Memory B cell (primary cell): ENCODE data around the gene ZXDA.

Source experiments
- ATAC-seq: fragments of 150-1000 bp; cut with Tn5 transposase; 2 replicates; pipeline ENCODE4 v1.10.0; 2021; ENCODE audit warnings: low read depth, mild to moderate bottlenecking, moderate library complexity
- DNase-seq, 2 donors: peaks; one replicate each; pipeline ENCODE4 v3.0.0; 2022; ENCODE audit warnings: low spot score in 2 of 2
- H3K27ac Mint-ChIP-seq: one replicate; pipeline ENCODE4 v1.8.0; 2022; ENCODE audit warnings: mild to moderate bottlenecking, moderate library complexity, mixed read lengths
- H3K27me3 Mint-ChIP-seq: one replicate; pipeline ENCODE4 v1.8.0; 2022; ENCODE audit warnings: mixed read lengths
- H3K36me3 Mint-ChIP-seq: one replicate; pipeline ENCODE4 v1.8.0; 2022; ENCODE audit warnings: mild to moderate bottlenecking, mixed read lengths
- H3K4me1 Mint-ChIP-seq: one replicate; pipeline ENCODE4 v1.8.0; 2022; ENCODE audit warnings: mixed read lengths
- H3K4me3 Mint-ChIP-seq: one replicate; pipeline ENCODE4 v1.8.0; 2022; ENCODE audit warnings: mild to moderate bottlenecking, moderate library complexity, mixed read lengths
- H3K9me3 Mint-ChIP-seq: one replicate; pipeline ENCODE4 v1.8.0; 2022; ENCODE audit warnings: mixed read lengths

Gene ZXDA

GRCh38 chrX:57905141-57905540 is 5.1 kb downstream of the ZXDA start:
- H3K27me3 Mint-ChIP-seq: no peaks in the 10 kb centered on the region
- peak overlapping the region; percentile 72 for H3K27ac Mint-ChIP-seq
- peaks cover 9% of the 10 kb centered on the region for H3K36me3 Mint-ChIP-seq
- no peak for DNase-seq
- no peak overlapping the region for H3K4me3 Mint-ChIP-seq
- H3K9me3 Mint-ChIP-seq: no peaks in the 10 kb centered on the region
- ATAC-seq: no peak
- H3K4me1 Mint-ChIP-seq: peaks cover 17% of the 10 kb centered on the region

GRCh38 chrX:57904176-57904880 is 5.9 kb downstream of the ZXDA start:
- Mint-ChIP-seq H3K36me3 (peaks cover 9% of the 10 kb centered on the region), H3K9me3 (no peaks in the 10 kb centered on the region), H3K4me3 (no peak overlapping the region), H3K27ac (no peak overlapping the region), H3K4me1 (peaks cover 17% of the 10 kb centered on the region), H3K27me3 (no peaks in the 10 kb centered on the region)
- no peak for ATAC-seq
- DNase-seq: no peak

- DNase-seq (no peak), ATAC-seq (peak; percentile 51)
- Mint-ChIP-seq H3K36me3 (peaks cover 11% of the 10 kb centered on the region), H3K27me3 (no peaks in the 10 kb centered on the region), H3K4me1 (peaks cover 17% of the 10 kb centered on the region), H3K27ac (peak overlapping the region; percentile 76), H3K9me3 (no peaks in the 10 kb centered on the region), H3K4me3 (no peak overlapping the region)
Observed at GRCh38 chrX:57902633-57903032, 7.6 kb downstream of the ZXDA start.

- ATAC-seq (no peak), DNase-seq (no peak)
- peaks cover 7% of the 10 kb centered on the region for H3K36me3 Mint-ChIP-seq
- no peaks in the 10 kb centered on the region for H3K27me3 Mint-ChIP-seq
- H3K9me3 Mint-ChIP-seq: no peaks in the 10 kb centered on the region
- H3K27ac Mint-ChIP-seq: no peak overlapping the region
- H3K4me3 Mint-ChIP-seq: no peak overlapping the region
- peaks cover 13% of the 10 kb centered on the region for H3K4me1 Mint-ChIP-seq
Observed at GRCh38 chrX:57901466-57901865, 8.8 kb downstream of the ZXDA start.

GRCh38 chrX:57900975-57901374 is 9.3 kb downstream of the ZXDA start:
- Mint-ChIP-seq H3K27me3 (no peaks in the 10 kb centered on the region), H3K4me1 (peaks cover 10% of the 10 kb centered on the region), H3K36me3 (peaks cover 4% of the 10 kb centered on the region), H3K9me3 (no peaks in the 10 kb centered on the region), H3K4me3 (no peak overlapping the region), H3K27ac (no peak overlapping the region)
- ATAC-seq: no peak
- DNase-seq: no peak

- Mint-ChIP-seq H3K9me3 (peaks cover 2% of the 10 kb centered on the region), H3K27me3 (no peaks in the 10 kb centered on the region), H3K36me3 (peaks cover 7% of the 10 kb centered on the region), H3K4me1 (peaks cover 13% of the 10 kb centered on the region), H3K4me3 (no peak overlapping the region), H3K27ac (no peak overlapping the region)
- no peak for ATAC-seq
- no peak for DNase-seq
Observed at GRCh38 chrX:57899906-57900305, 10.4 kb downstream of the ZXDA start.

GRCh38 chrX:57899064-57899463 is 11.2 kb downstream of the ZXDA start:
- Mint-ChIP-seq H3K9me3 (peaks cover 2% of the 10 kb centered on the region), H3K27ac (no peak overlapping the region), H3K27me3 (no peaks in the 10 kb centered on the region), H3K4me3 (no peak overlapping the region), H3K4me1 (peaks cover 20% of the 10 kb centered on the region), H3K36me3 (peaks cover 7% of the 10 kb centered on the region)
- ATAC-seq (no peak), DNase-seq (no peak)

GRCh38 chrX:57871463-57871862 is 38.8 kb downstream of the ZXDA start:
- no peak overlapping the region for H3K27ac Mint-ChIP-seq
- no peak overlapping the region for H3K4me3 Mint-ChIP-seq
- ATAC-seq: no peak
- peaks cover 12% of the 10 kb centered on the region for H3K36me3 Mint-ChIP-seq
- no peaks in the 10 kb centered on the region for H3K27me3 Mint-ChIP-seq
- no peak for DNase-seq
- peaks cover 5% of the 10 kb centered on the region for H3K9me3 Mint-ChIP-seq
- no peaks in the 10 kb centered on the region for H3K4me1 Mint-ChIP-seq
